ENCODE data around the gene INPP5A. TPM values are rescaled to one million over a fixed set of nuclear protein-coding genes. Genes with fewer than 3 reads are reported as not detected.
A peak's percentile ranks its signal among the peaks of the same experiment; 100 is the strongest.

Gene INPP5A
- total and polyA plus RNA-seq, 7 donors, result 17.6 to 132 (median 100) TPM

- intact Hi-C loops (cut with DNase I), result loop anchor here (10.0 kb wide), 1 partner anchor 327 kb away; no protein-coding TSS in a partner anchor
- Histone ChIP-seq H3K4me3 (no peak overlapping the region), H3K27ac (no peak overlapping the region), H3K9me3 (no peaks in the 10 kb centered on the region), H3K36me3 (peaks cover 14 to 73% (median 34%) of the 10 kb centered on the region in 4 donors), H3K27me3 (peaks cover 25 to 60% (median 28%) of the 10 kb centered on the region in 3 donors), H3K4me1 (peaks cover 0 to 21% (median 18%) of the 10 kb centered on the region in 4 donors)
- no peak for DNase-seq
- TF ChIP-seq CTCF (IDR thresholded peaks at IDR 0.05) (no peak), EP300 (IDR thresholded peaks at IDR 0.05) (no peak), POLR2AphosphoS5 (IDR thresholded peaks at IDR 0.05) (no peak), POLR2A (IDR thresholded peaks at IDR 0.05) (no peak)
- WGBS, 2 donors, result 97 to 98% methylated on average over 20 of the region's 20 CpGs
Observed at GRCh38 chr10:132781556-132781955, 244.0 kb downstream of the INPP5A start.

GRCh38 chr10:132783165-132783939 is 245.8 kb downstream of the INPP5A start:
- peaks cover 14 to 56% (median 29%) of the 10 kb centered on the region in 4 donors for H3K36me3 ChIP-seq
- TF ChIP-seq CTCF (IDR thresholded peaks at IDR 0.05), result no peak
- TF ChIP-seq POLR2AphosphoS5 (IDR thresholded peaks at IDR 0.05), result no peak
- no peak for TF ChIP-seq EP300 (IDR thresholded peaks at IDR 0.05)
- no peak for TF ChIP-seq POLR2A (IDR thresholded peaks at IDR 0.05)
- no peak overlapping the region for H3K27ac ChIP-seq
- peaks cover 0 to 39% (median 36%) of the 10 kb centered on the region in 4 donors for H3K4me1 ChIP-seq
- H3K27me3 ChIP-seq, result peaks cover 43 to 78% (median 46%) of the 10 kb centered on the region in 3 donors
- 87 to 92% methylated on average over 30 of the region's 30 CpGs for WGBS, 2 donors
- no peak overlapping the region for H3K4me3 ChIP-seq
- no peaks in the 10 kb centered on the region for H3K9me3 ChIP-seq
- no peak for DNase-seq
- intact Hi-C loops (cut with DNase I), result loop anchor here (10.0 kb wide), 1 partner anchor 329 kb away; no protein-coding TSS in a partner anchor

GRCh38 chr10:132783940-132784865 is 246.6 kb downstream of the INPP5A start:
- peaks cover 0 to 44% (median 40%) of the 10 kb centered on the region in 4 donors for H3K4me1 ChIP-seq
- DNase-seq, result no peak
- intact Hi-C loops (cut with DNase I), result loop anchor here (10.0 kb wide), 1 partner anchor 329 kb away; no protein-coding TSS in a partner anchor
- 16 to 34% methylated on average over 106 of the region's 106 CpGs for WGBS, 2 donors
- no peak for TF ChIP-seq EP300 (IDR thresholded peaks at IDR 0.05)
- TF ChIP-seq CTCF (IDR thresholded peaks at IDR 0.05), result no peak
- TF ChIP-seq POLR2A (IDR thresholded peaks at IDR 0.05), result no peak
- no peak for TF ChIP-seq POLR2AphosphoS5 (IDR thresholded peaks at IDR 0.05)
- H3K36me3 ChIP-seq, result peaks cover 14 to 48% (median 22%) of the 10 kb centered on the region in 4 donors
- no peaks in the 10 kb centered on the region for H3K9me3 ChIP-seq
- H3K27ac ChIP-seq, result no peak overlapping the region
- H3K4me3 ChIP-seq, result no peak overlapping the region
- H3K27me3 ChIP-seq, result peaks cover 51 to 84% (median 54%) of the 10 kb centered on the region in 3 donors

GRCh38 chr10:132784866-132785722 is 247.5 kb downstream of the INPP5A start:
- Histone ChIP-seq H3K4me1 (peaks cover 0 to 44% (median 40%) of the 10 kb centered on the region in 4 donors), H3K4me3 (peak overlapping the region in 3 of 4 donors; percentile 7 to 35 (median 33))

More at GRCh38 chr10:132784866-132785722, 247.5 kb downstream of the INPP5A start:
- 8 to 18% methylated on average over 111 of the region's 111 CpGs for WGBS, 2 donors
- intact Hi-C loops (cut with DNase I), result loop anchor here (10.0 kb wide), 1 partner anchor 330 kb away; no protein-coding TSS in a partner anchor
- Histone ChIP-seq H3K36me3 (peaks cover 11 to 39% (median 17%) of the 10 kb centered on the region in 4 donors), H3K9me3 (no peaks in the 10 kb centered on the region), H3K27me3 (peaks cover 54 to 89% (median 62%) of the 10 kb centered on the region in 3 donors), H3K27ac (no peak overlapping the region)
- DNase-seq, result no peak
- no peak for TF ChIP-seq CTCF (IDR thresholded peaks at IDR 0.05)
- TF ChIP-seq EP300 (IDR thresholded peaks at IDR 0.05), result no peak
- no peak for TF ChIP-seq POLR2AphosphoS5 (IDR thresholded peaks at IDR 0.05)
- TF ChIP-seq POLR2A (IDR thresholded peaks at IDR 0.05), result no peak

Measured in sigmoid colon (tissue), 7 donors.